Endodermal cell (in vitro differentiated cells): ENCODE measurements around the gene DGCR6L. TPM values are rescaled to one million over a fixed set of nuclear protein-coding genes. Genes with fewer than 3 reads are reported as not detected.
"Not testable (repeated sequence)": the region's sequence is repeated elsewhere in the genome, so short reads cannot be mapped to it uniquely, and the experiment has no call there.

ENCODE experiments used
- DNase-seq: peaks from one replicate; pipeline ENCODE4 v3.0.0-alpha.2; 2017
- H3K27ac ChIP-seq: 2 replicates; pipeline ENCODE4 v1.5.1; 2013; ENCODE audit warnings: mild to moderate bottlenecking, low read depth, low read length, moderate library complexity
- H3K27me3 ChIP-seq: 2 replicates; pipeline ENCODE4 v1.6.1; 2013; ENCODE audit warnings: mild to moderate bottlenecking, low read length, moderate library complexity; ENCODE audit not compliant: insufficient read depth, control insufficient read depth, poor library complexity, severe bottlenecking
- H3K36me3 ChIP-seq: 2 replicates; pipeline ENCODE4 v1.7.0; 2013; ENCODE audit warnings: mild to moderate bottlenecking, low read length, moderate library complexity; ENCODE audit not compliant: control insufficient read depth, insufficient read depth
- H3K4me1 ChIP-seq: one replicate; pipeline ENCODE4 v1.7.0; 2013; ENCODE audit warnings: low read length; ENCODE audit not compliant: control insufficient read depth, insufficient read depth
- H3K4me3 ChIP-seq: 2 replicates; pipeline ENCODE4 v1.5.1; 2013; ENCODE audit warnings: mild to moderate bottlenecking, low read length, moderate library complexity
- H3K9ac ChIP-seq: 2 replicates; pipeline ENCODE4 v1.6.1; 2013; ENCODE audit warnings: mild to moderate bottlenecking, low read length, moderate library complexity; ENCODE audit not compliant: poor library complexity, severe bottlenecking; ENCODE audit errors: extremely low read depth
- H3K9me3 ChIP-seq: 2 replicates; pipeline ENCODE4 v1.6.1; 2013; ENCODE audit warnings: mild to moderate bottlenecking, low read length, moderate library complexity; ENCODE audit not compliant: control insufficient read depth
- H3K27ac Mint-ChIP-seq: 2 replicates; pipeline ENCODE4 v1.8.0; 2020; ENCODE audit warnings: mixed read lengths
- H3K27me3 Mint-ChIP-seq: 2 replicates; pipeline ENCODE4 v1.8.0; 2021; ENCODE audit warnings: mild to moderate bottlenecking, mixed read lengths; ENCODE audit not compliant: insufficient read depth
- H3K36me3 Mint-ChIP-seq: 2 replicates; pipeline ENCODE4 v1.8.0; 2020; ENCODE audit warnings: low read depth, mixed read lengths
- H3K4me1 Mint-ChIP-seq: 2 replicates; pipeline ENCODE4 v1.8.0; 2020; ENCODE audit warnings: mixed read lengths
- H3K4me3 Mint-ChIP-seq: 2 replicates; pipeline ENCODE4 v1.8.0; 2020; ENCODE audit warnings: mild to moderate bottlenecking, moderate library complexity, mixed read lengths
- H3K9me3 Mint-ChIP-seq: 2 replicates; pipeline ENCODE4 v1.8.0; 2020; ENCODE audit warnings: mild to moderate bottlenecking, mixed read lengths
- CTCF ChIP-seq: fragments of 200-600 bp; sonication (generic); conservative IDR thresholded peaks from 2 replicates; pipeline ENCODE4 v1.5.0; 2021; ENCODE audit warnings: antibody characterized with exemption, mild to moderate bottlenecking
- WGBS, 2 experiments: methylation state at CpG; one replicate each; pipeline versions ENCODE4 v1.1.5 to v1.1.7; 2013; ENCODE audit warnings: missing lambda C conversion rate in 2 of 2, mixed read lengths in 1 of 2; ENCODE audit not compliant: insufficient coverage in 1 of 2, insufficient read length in 1 of 2; 5-methylcytosine and 5-hydroxymethylcytosine counted together
- total RNA-seq, 2 donors: library from RNA; stranded (reverse); fragmentation: NEBNext Ultra II Directional in 1 of 2; extraction: Animal tissue kit (Norgen Biotek cat#: 25700) in 1 of 2; gene quantifications; 2 replicates in 1 of 2; 3 replicates in 1 of 2; pipeline ENCODE4 v1.2.1, GENCODE V29; 2021

The DGCR6L gene
- total RNA-seq, 2 donors from 2014 or later: 51.3 to 53.7 TPM

GRCh38 chr22:20355939-20356636 is 36.2 kb upstream of the DGCR6L start:
- not testable (repeated sequence) for H3K27me3 Mint-ChIP-seq, H3K4me3 Mint-ChIP-seq, H3K27ac ChIP-seq, H3K36me3 ChIP-seq, H3K27ac Mint-ChIP-seq, H3K9me3 ChIP-seq, H3K4me1 ChIP-seq, H3K9ac ChIP-seq, H3K9me3 Mint-ChIP-seq, H3K36me3 Mint-ChIP-seq, H3K4me3 ChIP-seq, H3K27me3 ChIP-seq, H3K4me1 Mint-ChIP-seq
- WGBS, 2 experiments: 95 to 96% methylated on average over 62 to 79 of the region's 98 CpGs
- peak; percentile 9 for DNase-seq

- Histone ChIP-seq H3K4me3 (no peak overlapping the region), H3K4me1 (no peaks in the 10 kb centered on the region), H3K36me3 (no peaks in the 10 kb centered on the region), H3K27me3 (no peaks in the 10 kb centered on the region), H3K9me3 (no peaks in the 10 kb centered on the region), H3K27ac (no peak overlapping the region), H3K9ac (no peak overlapping the region)
- no peak for TF ChIP-seq CTCF
- peak; percentile 21 for DNase-seq
- no peaks in the 10 kb centered on the region for H3K36me3 Mint-ChIP-seq
- H3K4me3 Mint-ChIP-seq: no peak overlapping the region
- 94 to 96% methylated on average over 55 to 77 of the region's 81 CpGs for WGBS, 2 experiments
- no peaks in the 10 kb centered on the region for H3K9me3 Mint-ChIP-seq
- H3K4me1 Mint-ChIP-seq: no peaks in the 10 kb centered on the region
- H3K27me3 Mint-ChIP-seq: no peaks in the 10 kb centered on the region
- H3K27ac Mint-ChIP-seq: no peak overlapping the region
Measured at GRCh38 chr22:20354238-20354975, 34.5 kb upstream of the DGCR6L start.

- H3K4me3 Mint-ChIP-seq, H3K9me3 Mint-ChIP-seq, H3K27ac ChIP-seq, H3K4me3 ChIP-seq, H3K36me3 ChIP-seq, H3K27me3 Mint-ChIP-seq, H3K36me3 Mint-ChIP-seq, H3K9me3 ChIP-seq, H3K27me3 ChIP-seq, H3K4me1 Mint-ChIP-seq, H3K9ac ChIP-seq, H3K4me1 ChIP-seq, H3K27ac Mint-ChIP-seq: not testable (repeated sequence)
- WGBS, 2 experiments: 91 to 100% methylated on average over 2 to 5 of the region's 6 CpGs
- peak; percentile 12 for DNase-seq
Measured at GRCh38 chr22:20352536-20352935, 32.7 kb upstream of the DGCR6L start.

- not testable (repeated sequence) for H3K9me3 Mint-ChIP-seq, H3K9me3 ChIP-seq, H3K4me1 Mint-ChIP-seq, H3K4me3 ChIP-seq, H3K36me3 ChIP-seq, H3K27me3 ChIP-seq, H3K4me3 Mint-ChIP-seq, H3K4me1 ChIP-seq, H3K27ac ChIP-seq, H3K9ac ChIP-seq, H3K27ac Mint-ChIP-seq, H3K36me3 Mint-ChIP-seq, H3K27me3 Mint-ChIP-seq
- WGBS, 2 experiments: 97% methylated on average over 2 of the region's 7 CpGs; no CpG with 5 or more reads in 1 of the 2 experiments
- peak; percentile 1 for DNase-seq
Measured at GRCh38 chr22:20346553-20346952, 26.7 kb upstream of the DGCR6L start.

GRCh38 chr22:20338291-20338690 is 18.4 kb upstream of the DGCR6L start:
- H3K4me1 Mint-ChIP-seq, H3K4me1 ChIP-seq, H3K27me3 ChIP-seq, H3K36me3 Mint-ChIP-seq, H3K4me3 Mint-ChIP-seq, H3K4me3 ChIP-seq, H3K9me3 Mint-ChIP-seq, H3K9me3 ChIP-seq, H3K36me3 ChIP-seq, H3K27me3 Mint-ChIP-seq, H3K27ac ChIP-seq: not testable (repeated sequence)
- peak overlapping the region; percentile 65 for H3K9ac ChIP-seq
- peak overlapping the region; percentile 64 for H3K27ac Mint-ChIP-seq
- DNase-seq: peak; percentile 1
- 94 to 96% methylated on average over 1 of the region's 2 CpGs for WGBS, 2 experiments

- not testable (repeated sequence) for H3K36me3 Mint-ChIP-seq, H3K27ac Mint-ChIP-seq, H3K4me1 Mint-ChIP-seq, H3K9me3 ChIP-seq, H3K4me3 Mint-ChIP-seq, H3K9me3 Mint-ChIP-seq, H3K36me3 ChIP-seq, H3K4me3 ChIP-seq, H3K27ac ChIP-seq, H3K4me1 ChIP-seq, H3K27me3 Mint-ChIP-seq, H3K27me3 ChIP-seq, H3K9ac ChIP-seq
- 78 to 100% methylated on average over 1 to 2 of the region's 3 CpGs for WGBS, 2 experiments
- DNase-seq: peak; percentile 5
Measured at GRCh38 chr22:20337807-20338206, 17.9 kb upstream of the DGCR6L start.
